ENCODE results near the gene CRLF3. TPM values are rescaled to one million over a fixed set of nuclear protein-coding genes. Genes with fewer than 3 reads are reported as not detected.
"Not testable (repeated sequence)": the region's sequence is repeated elsewhere in the genome, so short reads cannot be mapped to it uniquely, and the experiment has no call there.

Gene CRLF3
- total RNA-seq, 1 experiment from 2014 or later: 25.7 TPM

DNA sequence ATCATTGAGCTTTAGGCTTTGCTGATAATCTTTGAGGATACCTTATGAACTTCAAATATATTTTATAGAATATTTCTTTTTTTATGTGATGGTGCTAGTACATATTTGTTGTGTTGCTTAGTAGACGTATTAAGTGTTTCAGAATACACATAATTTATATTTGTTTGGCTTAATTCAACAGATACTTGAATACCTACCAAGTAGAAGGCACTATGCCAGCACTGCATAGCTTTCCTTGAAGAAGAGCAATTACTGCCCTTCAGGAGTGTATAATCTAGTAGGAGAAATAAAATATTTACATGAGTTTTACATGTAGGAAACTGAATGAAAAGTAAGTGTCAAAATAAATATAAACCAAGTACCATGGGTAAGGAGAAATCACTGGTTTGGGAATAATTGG is 81.8 kb downstream of the CRLF3 start:
- DNase-seq (ENCODE audit: low read depth): not testable (repeated sequence)

GRCh38 chr17:30736371-30736770 is 88.1 kb downstream of the CRLF3 start:
- DNase-seq (ENCODE audit: low read depth): not testable (repeated sequence)

DNA sequence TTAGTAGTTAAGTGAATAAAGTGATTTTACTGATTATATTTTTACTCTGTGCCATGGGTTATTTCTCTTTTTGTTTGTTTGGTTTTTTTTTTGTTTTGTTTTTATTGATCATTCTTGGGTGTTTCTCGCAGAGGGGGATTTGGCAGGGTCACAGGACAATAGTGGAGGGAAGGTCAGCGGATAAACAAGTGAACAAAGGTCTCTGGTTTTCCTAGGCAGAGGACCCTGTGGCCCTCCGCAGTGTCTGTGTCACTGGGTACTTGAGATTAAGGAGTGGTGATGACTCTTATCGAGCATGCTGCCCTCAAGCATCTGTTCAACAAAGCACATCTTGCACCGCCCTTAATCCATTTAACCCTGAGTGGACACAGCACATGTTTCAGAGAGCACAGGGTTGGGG is 88.8 kb downstream of the CRLF3 start:
- not testable (repeated sequence) for DNase-seq (ENCODE audit: low read depth)

DNA sequence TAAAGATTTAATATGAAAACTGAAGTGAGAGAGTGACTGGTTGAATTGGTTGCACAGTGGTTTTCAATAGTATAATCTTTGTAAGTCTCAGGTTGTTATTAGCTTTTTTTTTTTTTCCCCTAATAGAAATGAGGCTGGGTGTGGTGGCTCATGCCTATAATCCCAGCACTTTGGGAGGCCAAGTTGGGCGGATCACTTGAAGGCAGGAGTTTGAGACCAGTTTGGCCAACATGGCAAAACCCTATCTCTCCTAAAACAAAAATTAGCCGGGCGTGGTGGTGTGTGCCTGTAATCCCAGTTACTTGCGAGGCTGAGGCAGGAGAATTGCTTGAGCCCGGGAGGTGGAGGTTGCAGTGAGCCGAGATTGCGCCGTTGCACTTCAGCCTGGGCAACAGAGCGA is 89.3 kb downstream of the CRLF3 start:
- DNase-seq (ENCODE audit: low read depth): not testable (repeated sequence)

DNA sequence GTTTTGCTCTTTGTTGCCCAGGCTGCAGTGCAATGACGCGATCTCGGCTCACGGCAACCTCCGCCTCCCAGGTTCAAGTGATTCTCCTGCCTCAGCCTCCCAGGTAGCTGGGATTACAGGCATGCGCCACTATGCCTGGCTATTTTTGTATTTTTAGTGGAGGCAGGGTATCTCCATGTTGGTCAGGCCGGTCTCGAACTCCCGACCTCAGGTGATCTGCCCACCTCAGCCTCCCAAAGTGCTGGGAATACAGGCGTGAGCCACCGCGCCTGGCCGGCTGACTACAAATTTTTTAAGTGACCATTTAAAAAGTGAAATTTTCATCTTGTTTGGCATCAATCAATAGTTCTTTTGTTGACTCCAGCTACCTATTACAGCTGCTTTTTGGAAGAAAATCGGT is 90.3 kb downstream of the CRLF3 start:
- not testable (repeated sequence) for DNase-seq (ENCODE audit: low read depth)

Small RNAs within 50 kb of the gene (small RNA-seq; reads per million reads assigned to genes)
- not detected for gene RNU6-298P

Other genes starting within 250 kb of the CRLF3 start
- 5.8 and 6.6 TPM in 2 replicates for gene ATAD5, start 7.3 kb upstream of the CRLF3 start, total RNA-seq (2014; rRNA removed; shearing (Covaris generic))
- gene TEFM, start 81.5 kb upstream of the CRLF3 start, total RNA-seq (2014; rRNA removed; shearing (Covaris generic)): 9.4 and 14.0 TPM in 2 replicates
- 0.43 TPM in 1 of 2 replicates, not detected in the other for gene ADAP2, start 97.3 kb upstream of the CRLF3 start, total RNA-seq (2014; rRNA removed; shearing (Covaris generic))
- gene RNF135, start 146.3 kb upstream of the CRLF3 start, total RNA-seq (2014; rRNA removed; shearing (Covaris generic)): 13.6 and 14.9 TPM in 2 replicates